HG02885 (cell line): ENCODE results near the gene IRF6.
A peak's percentile ranks its signal among the peaks of the same experiment; 100 is the strongest.

Experiments used
- ATAC-seq: cut with Tn5 transposase; IDR thresholded peaks from one replicate; pipeline ENCODE4 v1.9.1; 2021; ENCODE audit warnings: mild to moderate bottlenecking; ENCODE audit not compliant: unreplicated experiment, poor library complexity

Gene IRF6

DNA sequence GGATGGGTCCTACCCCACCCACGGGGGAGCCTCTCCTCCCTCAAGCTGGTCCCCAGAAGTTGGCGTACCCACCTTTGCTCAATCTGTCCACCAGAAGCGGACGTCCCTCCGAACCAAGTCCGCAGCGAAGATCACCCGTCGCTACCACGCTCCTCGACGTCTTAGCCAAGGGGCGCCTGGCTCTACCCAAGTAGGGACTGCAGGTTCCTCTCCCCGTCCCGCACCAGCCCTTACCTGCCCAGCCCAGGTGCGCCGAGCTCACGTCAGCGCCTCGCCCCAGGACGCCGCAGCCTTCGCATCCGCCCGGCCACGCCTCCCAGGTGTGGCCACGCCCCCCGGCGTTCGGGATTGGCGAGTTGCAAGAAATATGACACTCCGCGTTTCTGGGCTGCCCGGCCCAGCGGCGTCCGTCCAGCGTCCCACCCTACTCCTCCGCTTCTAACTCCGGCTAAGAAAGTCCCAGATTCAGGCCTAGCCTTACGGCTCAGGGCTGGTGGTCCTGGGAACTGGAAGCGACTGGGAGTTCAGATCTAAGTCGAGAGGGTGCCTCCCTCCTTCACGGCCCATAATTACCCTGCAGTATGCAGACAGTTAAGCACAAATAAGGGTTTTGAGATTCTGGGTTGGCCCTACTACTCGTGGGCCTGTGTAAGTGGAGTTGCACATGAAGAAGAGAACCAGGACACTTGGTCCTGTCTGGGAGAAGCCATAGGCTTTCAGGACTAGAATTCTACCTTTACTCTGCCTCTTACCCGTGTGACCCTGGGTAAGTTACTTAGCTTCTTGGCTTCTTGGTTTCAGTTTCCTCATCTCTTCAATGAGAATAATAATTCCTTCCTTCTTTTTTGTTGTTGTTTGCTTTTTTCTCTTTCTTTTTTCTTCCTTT lies at the start of gene IRF6:
Gene IRF6, minus strand, starts transcription at position 268 of the 886 bp plus-strand sequence. CDS start 4,729 bp downstream, outside the sequence.
- ATAC-seq = peak; percentile 85

DNA sequence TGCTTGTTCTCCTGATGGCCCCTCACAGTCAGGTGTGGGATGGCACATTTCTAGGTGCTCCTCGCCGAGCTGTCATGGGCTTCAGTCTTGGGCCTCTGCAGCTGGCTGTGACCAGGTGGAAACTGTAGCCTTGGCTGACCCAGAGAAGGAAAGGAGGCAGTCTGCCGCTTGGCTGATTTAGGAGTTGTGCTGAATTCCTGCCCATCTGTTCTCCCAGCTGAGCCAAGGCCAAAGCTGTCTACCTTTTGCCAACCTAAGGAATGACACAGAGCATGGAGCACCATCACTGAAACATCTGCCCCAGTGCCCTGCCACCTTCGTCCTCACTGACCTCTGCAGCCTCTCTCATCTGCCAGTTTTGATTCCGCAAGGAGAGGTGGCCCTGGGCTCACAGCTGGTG lies 49.7 kb upstream of the IRF6 start:
- ATAC-seq = no peak

DNA sequence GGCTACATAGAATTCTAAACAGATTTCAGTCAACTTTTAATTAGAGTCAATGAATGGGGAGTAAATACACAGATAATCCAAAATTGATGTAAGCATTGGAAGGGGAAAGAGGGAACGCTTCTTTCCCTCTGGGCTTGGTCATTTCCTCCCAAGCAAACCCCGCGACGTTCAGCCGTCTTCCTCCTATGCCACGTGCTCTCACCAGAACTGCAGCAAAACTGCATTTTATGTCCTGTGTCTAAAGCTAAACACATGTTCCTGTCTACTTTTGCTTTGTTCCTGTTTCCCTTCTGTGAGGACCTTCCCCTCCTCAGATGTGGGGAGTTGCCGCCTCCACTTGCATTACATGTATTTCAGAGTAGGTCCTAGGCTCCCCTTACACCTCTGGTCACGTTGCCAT lies 49.1 kb upstream of the IRF6 start:
- no peak for ATAC-seq

DNA sequence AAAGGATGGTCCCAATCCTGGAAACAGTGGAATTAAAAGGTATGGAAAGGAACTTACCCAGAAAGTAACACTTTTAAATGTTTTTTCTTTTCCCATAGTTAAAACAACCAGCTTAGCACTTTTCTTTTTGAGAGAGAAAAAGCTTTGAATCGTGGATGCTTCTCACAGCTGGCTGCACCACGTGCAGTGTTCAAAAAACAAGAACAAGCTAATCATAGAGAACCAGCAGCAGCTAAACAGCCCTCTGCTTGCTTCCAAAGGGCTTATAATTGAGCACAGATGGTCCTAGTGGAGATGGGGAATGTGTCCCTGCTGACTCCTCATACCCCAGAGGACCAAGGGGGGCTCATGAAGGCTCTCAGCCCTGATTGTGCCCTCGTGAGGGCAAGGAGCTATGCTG lies 48.3 kb upstream of the IRF6 start:
- no peak for ATAC-seq

DNA sequence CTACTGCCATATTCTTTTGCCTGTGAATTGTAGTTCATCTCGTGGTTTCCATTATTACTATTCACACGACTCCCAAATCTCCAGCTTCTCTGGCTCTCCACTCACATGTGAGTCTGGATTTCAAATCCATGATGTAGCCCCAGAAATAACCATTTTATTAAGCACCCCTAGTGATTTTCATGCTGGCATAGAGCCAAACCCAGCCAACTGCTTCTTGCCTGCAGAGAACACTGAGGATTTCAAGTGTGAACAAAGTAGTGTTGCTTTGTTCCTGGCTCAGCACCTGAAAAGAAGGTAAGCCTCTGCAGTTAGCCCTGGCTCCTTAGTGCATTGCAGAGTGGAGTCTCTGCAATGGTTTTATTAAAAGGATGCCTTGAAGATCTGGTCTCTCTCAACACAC lies 47.7 kb upstream of the IRF6 start:
- ATAC-seq = no peak

DNA sequence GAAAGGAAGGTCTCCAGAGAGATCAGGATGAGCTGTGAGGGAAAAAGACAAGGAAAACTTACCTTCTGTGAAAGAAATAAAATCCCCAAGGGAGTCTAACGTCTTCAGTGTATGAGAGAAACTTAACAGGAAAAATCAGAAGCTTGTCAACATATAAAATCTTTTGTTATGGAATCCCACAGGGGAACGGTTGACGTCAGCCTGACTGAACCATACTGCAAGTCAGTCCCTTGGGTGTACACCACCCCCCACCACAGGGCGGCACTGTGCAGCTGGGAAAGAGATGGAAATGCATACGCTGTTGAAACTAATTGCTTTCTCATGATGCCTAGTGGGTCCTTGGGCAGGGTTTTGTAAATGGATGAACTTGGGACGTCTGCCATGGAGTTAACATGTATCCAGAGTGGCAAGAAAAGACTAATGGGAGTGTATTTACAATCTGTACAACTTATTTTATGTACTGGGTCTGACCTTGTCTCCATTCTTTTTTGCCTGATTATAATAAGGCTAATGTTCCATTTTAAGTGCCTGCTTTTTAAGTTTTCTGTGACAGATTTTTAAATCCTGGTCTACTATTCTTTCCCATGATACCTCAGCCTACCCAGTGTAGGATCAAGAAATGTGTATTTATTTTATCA lies 44.5 kb upstream of the IRF6 start:
- peak; percentile 80 for ATAC-seq

DNA sequence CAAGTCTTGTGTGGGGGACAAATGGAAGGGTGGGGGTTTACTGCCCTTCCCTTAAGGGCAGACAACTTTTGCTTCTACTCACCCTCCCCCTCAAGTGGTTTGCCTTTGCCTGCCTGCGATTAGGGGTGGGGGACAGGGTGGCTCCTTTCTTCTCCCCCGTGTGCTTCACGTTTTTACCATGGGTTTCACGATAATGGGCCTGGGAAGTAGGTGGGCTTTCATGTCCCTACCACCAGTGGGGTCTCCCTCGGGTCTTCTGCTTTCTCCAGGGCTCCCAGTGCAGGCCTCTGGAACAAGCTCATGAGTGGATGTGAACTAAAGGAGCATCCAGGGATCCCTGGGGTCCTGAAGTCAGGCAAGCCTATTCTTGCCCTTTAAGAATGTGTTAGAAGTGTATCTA lies 43.4 kb upstream of the IRF6 start:
- ATAC-seq = no peak

DNA sequence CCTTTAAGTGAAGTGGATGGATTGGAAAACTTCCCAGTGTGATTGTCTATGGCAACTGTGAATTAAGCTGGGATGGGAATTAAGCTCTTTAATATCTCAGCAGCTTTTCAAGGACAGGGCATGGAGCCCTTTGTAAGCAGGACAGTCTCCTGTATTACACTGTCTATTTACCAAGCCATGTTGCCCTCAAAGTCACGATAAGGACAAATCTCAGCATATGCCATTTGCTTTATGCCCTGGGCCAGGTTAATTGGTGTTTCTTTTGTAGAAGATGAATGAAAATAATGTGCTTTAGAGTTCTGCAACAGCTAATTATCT lies 39.4 kb upstream of the IRF6 start:
- ATAC-seq = no peak

DNA sequence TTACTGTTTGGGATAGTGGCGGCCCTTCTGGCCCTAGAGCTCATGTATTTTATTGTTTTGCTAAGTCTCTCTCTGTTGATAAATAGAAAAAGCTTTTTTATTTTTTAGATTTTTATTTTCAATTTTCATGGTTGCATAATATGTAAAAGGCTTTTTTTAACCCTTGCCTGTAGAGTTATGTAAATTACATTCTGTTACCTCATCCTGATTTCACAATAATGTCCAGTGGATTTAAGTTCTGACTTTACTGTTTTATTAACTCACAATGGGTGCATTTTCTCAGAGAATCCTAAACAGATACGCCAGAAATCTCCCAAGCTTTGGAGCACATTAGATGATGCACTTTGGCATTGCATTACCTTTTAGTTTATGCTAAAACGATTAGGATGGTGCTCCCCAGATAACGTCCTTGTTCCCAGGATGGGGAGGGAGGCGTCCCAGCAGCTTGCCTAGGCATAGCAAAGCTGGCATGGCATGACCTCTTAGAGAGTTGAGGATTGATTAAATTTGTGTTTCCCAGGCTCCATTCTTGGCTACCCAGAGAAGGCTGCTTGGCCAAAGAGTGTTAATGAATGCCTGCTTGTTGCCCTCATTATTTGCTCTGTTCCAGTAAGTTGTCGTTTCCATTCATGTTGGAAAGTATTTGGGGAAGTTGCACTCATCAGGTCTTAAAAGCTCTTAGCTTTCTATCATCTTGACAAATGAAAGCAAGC lies 38.9 kb upstream of the IRF6 start:
- ATAC-seq = no peak

DNA sequence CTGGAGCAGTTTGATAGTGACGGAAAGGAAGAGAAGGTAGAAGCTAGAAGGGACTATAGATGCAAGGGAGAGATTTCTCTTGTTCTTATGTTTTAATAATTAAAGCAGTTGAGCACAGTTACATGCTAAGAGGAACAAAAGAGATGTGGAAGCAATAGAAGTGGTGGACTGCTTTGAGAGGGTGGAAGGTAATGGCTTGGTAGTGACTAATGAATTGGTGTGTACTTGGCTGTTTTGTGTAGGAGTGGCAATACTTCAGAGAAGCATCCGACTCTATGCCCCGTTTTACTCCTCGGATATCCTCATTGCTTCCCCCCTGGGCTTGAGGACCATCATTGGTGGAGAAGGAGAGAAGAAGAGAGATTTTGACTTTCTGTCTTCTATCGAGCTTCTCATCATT lies 34.7 kb upstream of the IRF6 start:
- no peak for ATAC-seq

DNA sequence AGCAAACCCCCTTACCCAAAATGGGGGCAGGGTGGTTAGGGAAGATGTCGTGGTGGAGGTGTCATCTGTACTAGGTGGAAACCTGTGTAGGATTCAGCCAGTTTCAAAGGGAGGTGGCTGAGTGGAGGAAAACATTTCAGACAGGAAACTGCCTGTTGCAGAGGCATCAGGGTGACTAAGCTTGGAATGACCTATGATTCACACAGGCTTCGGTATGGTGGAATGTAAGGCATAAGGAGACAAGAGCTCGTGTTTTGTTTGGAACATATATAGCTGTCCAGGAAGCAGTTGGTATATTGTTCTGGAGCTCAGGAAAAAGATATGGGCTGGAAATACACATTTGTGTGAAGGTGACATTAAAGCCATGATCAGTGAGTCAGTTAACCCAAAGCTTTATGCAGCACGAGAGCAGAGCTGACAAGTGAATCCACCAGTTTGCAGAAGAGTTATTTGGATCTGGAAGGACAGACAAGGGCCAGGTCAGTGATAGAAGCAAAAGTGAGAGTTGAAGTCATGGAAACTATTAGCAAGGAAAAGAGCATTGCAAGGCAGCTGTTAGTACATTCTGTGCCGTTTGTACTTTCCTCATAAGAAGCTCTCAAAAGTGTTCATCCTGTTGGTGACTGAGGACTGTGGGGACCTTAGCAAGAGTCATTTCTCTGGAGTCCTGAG lies 34.1 kb upstream of the IRF6 start:
- no peak for ATAC-seq

DNA sequence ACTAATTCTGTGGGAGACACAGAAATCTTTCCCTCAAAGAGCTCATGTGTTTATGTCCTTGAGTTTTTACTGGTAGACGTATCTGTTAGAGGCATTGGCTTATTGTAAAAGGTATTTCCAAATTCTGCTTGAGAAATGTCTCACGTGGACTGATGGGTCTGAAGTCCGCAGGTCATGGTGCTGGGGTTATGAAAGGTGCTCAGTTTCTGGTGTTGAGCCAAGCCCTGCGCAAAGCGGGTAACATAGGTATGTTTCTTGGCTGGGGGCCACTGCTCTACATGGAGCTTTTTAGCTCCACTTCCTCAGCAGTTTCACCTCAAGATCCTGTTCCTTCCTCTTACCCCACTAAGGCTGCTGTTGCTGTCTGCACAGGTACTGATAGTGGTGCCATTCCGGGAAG lies 32.6 kb upstream of the IRF6 start:
- ATAC-seq = no peak

DNA sequence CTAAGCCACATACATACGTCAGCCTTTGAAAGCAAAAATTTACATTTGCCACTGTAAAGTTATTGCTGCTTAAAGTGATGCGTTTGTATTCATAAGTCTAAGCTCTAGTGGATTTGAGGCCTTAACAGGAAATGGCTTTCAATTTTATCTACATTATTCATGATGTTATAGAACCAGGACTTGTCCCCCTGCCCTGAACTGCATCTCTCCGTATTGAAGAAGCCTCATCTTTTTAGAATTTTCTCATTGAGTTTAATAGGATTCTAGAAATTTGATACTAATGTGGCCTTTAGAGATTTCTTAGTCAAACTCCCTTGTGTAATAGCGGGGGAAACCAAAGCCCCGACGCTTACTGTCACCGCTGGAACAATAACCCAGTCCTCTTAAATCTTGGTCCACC lies 31.7 kb upstream of the IRF6 start:
- no peak for ATAC-seq

DNA sequence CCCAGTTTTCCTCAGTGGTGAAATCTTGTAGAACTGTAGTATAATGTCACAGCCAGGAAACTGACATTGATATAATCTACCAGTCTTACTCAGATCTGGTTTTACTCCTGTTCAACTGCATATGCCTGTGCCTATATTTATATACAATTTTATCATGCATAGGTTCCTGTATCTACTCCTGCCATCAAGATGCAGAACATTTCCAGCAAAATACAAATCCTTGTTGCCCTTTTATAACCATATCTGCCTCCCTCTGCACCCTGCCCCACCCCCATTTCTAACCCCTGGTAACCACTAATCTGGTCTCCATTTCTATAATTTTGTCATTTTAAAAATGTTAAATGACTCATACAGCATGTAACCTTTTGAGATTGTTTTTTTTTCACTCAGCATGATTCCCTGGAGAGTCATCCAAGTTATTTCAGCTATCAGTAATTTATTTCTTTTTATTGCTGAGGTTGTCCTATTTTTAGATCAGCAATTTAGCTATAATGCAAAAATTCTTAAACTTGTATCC lies 29.9 kb upstream of the IRF6 start:
- no peak for ATAC-seq

DNA sequence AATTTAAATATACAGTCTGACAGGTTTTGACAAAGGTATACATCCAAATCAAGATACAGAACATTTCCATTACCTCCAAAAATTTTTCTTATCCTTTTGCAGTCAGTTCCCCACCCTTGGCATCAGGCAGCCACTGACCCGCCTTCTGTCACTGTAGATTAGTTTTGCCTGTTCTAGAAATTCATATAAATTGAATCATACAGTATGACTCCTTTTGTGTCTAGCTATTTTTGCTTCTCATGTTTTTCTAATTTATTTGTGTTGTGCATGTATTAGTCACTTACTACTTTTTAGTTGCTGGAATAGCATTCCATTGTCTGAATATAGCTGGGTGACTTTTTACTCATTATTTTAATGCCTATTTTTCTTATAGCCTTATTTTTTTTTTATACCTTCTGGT lies 25.7 kb upstream of the IRF6 start:
- no peak for ATAC-seq

DNA sequence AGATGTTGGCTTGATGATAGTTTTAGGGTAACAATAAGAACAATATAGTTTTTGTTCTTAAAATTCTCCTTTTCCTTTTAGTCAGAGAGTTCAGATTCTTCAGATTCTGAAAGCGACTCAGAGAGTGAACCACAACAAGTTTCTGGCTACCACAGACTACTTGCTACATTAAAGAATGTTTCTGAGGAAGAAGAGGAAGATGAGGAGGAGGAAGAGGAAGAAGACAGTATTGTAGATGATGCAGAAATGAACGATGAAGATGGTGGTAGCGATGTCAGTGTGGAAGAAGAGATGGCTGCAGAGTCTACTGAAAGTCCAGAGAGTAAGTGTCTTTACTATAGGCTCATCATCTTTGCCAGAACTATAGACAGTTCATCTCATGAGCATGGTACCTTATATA lies 24.8 kb upstream of the IRF6 start:
- no peak for ATAC-seq

DNA sequence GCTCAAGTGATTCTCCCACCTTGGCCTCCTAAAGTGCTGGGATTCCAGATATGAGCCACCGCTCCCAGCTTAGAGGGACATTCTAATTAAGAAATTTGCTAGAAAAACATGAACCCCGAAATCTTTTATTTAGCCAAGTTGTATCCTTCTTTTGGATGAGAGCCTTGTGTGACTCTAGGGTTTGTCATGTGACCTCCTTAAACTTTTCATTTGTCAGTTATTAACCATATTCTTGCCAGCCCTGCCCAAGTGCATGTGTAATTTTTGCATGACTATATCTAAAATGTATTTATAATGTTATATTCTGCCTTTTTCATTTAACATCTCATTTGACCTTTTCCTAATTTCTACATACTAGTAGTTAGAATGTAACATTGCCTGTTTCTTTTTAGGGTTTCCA lies 23.8 kb upstream of the IRF6 start:
- no peak for ATAC-seq

DNA sequence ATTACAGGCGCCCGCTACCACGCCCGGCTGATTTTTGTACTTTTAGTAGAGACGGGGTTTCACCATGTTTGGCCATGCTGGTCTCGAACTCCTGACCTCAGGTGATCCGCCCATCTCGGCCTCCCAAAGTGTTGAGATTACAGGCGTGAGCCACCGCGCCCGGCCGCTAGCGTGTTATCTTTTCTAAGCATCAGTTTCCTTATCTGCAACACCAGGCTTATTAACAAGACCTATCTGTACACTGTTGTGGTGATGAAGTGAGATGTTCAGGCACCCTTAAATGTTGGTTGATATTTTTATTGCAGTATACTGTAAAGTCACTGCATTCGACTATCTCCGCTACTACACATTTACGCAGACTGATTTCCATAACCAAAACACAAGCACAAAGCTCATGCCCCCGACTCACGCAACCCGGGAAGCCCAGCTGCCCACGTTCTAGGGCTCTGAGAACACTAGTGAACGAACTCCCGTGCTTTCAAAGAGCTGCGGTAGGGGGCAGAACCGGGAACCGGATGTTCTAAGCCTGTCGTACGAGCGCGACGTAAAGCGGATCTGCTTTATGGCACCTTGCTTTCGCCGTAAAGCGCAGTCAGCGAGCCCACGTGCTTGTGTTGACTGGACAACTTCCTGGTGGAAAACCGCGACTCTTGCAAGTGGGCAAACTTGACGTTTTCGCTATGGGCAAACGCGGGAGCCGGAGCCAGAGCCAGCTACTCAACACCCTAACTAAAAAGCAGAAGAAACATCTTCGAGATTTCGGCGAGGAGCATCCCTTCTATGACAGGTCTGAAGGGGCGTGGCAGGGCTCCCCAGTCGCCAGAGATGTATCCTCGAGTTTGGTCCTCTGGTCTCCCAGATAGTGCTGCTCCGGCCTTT lies 21.7 kb upstream of the IRF6 start, which contains the start of gene UTP25:
Gene UTP25, plus strand, starts transcription at position 589 of the 879 bp plus-strand sequence. Its CDS starts 92 bp downstream, at position 681.
- peak; percentile 92 for ATAC-seq

DNA sequence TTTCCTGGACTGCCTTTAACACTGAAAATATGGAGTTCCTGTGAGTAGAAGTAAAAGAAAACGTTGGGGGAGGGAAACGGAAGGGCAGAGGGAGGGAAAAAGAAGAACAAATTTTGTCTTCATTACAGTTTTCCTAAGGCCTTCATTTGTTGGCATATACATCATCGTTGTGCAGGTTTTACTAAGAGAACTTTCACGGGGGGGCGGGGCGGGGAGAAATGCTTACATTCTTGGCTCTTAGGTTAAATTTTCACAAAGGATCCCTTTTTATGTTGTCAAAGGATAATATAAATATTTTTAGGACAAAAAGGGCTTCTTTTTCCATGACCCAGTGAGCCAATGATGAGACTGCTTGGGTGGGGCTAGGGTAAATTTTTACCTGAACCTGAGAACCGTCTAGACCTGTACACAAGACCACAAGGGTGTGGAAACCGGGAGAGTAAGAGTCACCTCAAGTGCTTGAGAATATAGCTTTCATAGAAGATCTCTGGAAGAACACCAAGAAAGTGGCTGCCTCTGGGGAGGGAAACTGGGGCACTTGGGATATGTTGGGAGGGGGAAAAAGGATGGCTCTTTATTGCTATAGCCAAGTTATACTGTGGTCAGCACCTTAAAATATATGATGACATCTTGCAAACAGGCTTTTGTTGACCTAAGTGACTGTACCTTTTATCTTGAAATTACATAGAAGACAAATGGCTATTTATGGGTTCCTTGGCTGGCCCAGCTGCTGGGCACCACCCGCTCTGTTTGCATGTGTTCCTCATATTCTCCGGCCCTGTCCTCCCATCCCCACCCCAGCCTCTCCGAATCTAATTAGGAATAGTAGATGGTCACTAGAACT lies 19.9 kb upstream of the IRF6 start:
- ATAC-seq = no peak
